Nephron progenitor cell (in vitro differentiated cells): ENCODE data around the gene RAI1.

Experiments used
- DNase-seq: peaks from one replicate; pipeline ENCODE4 v3.0.0; 2021
- H3K27ac Mint-ChIP-seq: 2 replicates; pipeline ENCODE4 v1.8.0; 2021; ENCODE audit warnings: mild to moderate bottlenecking, moderate library complexity, mixed read lengths
- H3K27me3 Mint-ChIP-seq: 2 replicates; pipeline ENCODE4 v1.8.0; 2021; ENCODE audit warnings: mild to moderate bottlenecking, low read depth, mixed read lengths; ENCODE audit not compliant: poor library complexity
- H3K36me3 Mint-ChIP-seq: 2 replicates; pipeline ENCODE4 v1.8.0; 2021; ENCODE audit warnings: low read depth, mixed read lengths
- H3K4me1 Mint-ChIP-seq: 2 replicates; pipeline ENCODE4 v1.8.0; 2021; ENCODE audit warnings: mixed read lengths
- H3K4me3 Mint-ChIP-seq: 2 replicates; pipeline ENCODE4 v1.8.0; 2021; ENCODE audit warnings: mild to moderate bottlenecking, moderate library complexity, mixed read lengths
- H3K9me3 Mint-ChIP-seq: 2 replicates; pipeline ENCODE4 v1.8.0; 2021; ENCODE audit warnings: mild to moderate bottlenecking, moderate library complexity, mixed read lengths
- CTCF ChIP-seq: fragments of 200-600 bp; sonication (generic); IDR thresholded peaks from 2 replicates; pipeline ENCODE4 v1.5.0; 2021; ENCODE audit warnings: antibody characterized with exemption

The RAI1 gene

GRCh38 chr17:17846003-17846402, 164.7 kb downstream of the RAI1 start:
- Mint-ChIP-seq H3K9me3 (no peaks in the 10 kb centered on the region), H3K4me1 (peaks cover 54% of the 10 kb centered on the region), H3K27me3 (peaks cover 6% of the 10 kb centered on the region), H3K27ac (no peak overlapping the region), H3K36me3 (no peaks in the 10 kb centered on the region), H3K4me3 (no peak overlapping the region)
- no peak for DNase-seq
- TF ChIP-seq CTCF, result no peak

GRCh38 chr17:17846645-17847044, 165.4 kb downstream of the RAI1 start:
- Mint-ChIP-seq H3K4me1 (peaks cover 55% of the 10 kb centered on the region), H3K9me3 (no peaks in the 10 kb centered on the region), H3K4me3 (no peak overlapping the region), H3K36me3 (no peaks in the 10 kb centered on the region), H3K27ac (no peak overlapping the region), H3K27me3 (peaks cover 8% of the 10 kb centered on the region)
- TF ChIP-seq CTCF, result no peak
- no peak for DNase-seq

- no peaks in the 10 kb centered on the region for H3K36me3 Mint-ChIP-seq
- no peak for TF ChIP-seq CTCF
- H3K4me1 Mint-ChIP-seq, result peaks cover 60% of the 10 kb centered on the region
- no peaks in the 10 kb centered on the region for H3K9me3 Mint-ChIP-seq
- H3K27ac Mint-ChIP-seq, result peak overlapping the region; percentile 54
- H3K4me3 Mint-ChIP-seq, result no peak overlapping the region
- H3K27me3 Mint-ChIP-seq, result peaks cover 10% of the 10 kb centered on the region
- no peak for DNase-seq
Measured at GRCh38 chr17:17847118-17847689, 165.9 kb downstream of the RAI1 start.

GRCh38 chr17:17847726-17848125, 166.5 kb downstream of the RAI1 start:
- Mint-ChIP-seq H3K4me1 (peaks cover 62% of the 10 kb centered on the region), H3K27ac (no peak overlapping the region), H3K4me3 (no peak overlapping the region), H3K9me3 (no peaks in the 10 kb centered on the region), H3K27me3 (peaks cover 13% of the 10 kb centered on the region), H3K36me3 (no peaks in the 10 kb centered on the region)
- TF ChIP-seq CTCF, result no peak
- no peak for DNase-seq

DNA sequence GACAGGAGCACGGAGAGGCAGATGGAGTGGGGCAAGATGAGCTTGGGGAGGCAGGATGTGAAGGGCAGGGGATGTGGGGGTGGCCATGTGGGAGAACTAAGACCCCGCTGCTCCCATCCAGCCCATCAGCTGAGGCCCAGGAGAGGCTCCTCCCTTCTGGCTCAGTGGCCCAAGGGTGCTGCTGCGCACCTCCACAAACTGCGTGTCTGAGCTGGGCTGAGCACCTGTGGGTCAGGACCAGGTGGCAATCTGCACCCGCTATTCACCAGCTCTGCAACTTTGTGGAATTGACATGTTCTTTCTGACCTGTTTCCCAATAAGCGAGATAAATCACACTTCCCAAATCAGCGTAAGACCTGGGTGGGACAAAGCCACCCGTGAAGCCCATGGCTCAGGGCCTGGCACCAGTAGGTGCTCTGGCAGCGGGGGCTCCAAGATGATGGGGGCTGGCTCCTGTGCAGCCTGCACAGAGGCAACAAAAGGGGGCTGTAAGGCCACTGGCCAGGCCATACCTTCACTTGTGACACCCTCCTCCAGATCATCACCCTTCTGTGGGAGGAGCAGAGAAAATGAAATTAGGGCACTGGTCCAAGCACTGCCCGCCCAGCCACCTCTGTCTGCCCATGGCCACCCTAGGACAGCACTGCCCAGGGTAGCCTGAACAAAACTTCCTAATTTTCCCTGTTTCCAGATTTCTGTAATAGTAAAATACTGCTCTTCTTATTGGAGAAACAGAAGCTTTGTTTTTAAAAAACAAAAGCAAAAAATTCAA, 167.2 kb downstream of the RAI1 start:
- peaks cover 13% of the 10 kb centered on the region for H3K27me3 Mint-ChIP-seq
- no peak overlapping the region for H3K4me3 Mint-ChIP-seq
- H3K36me3 Mint-ChIP-seq, result no peaks in the 10 kb centered on the region
- H3K4me1 Mint-ChIP-seq, result peaks cover 68% of the 10 kb centered on the region
- no peaks in the 10 kb centered on the region for H3K9me3 Mint-ChIP-seq
- no peak for TF ChIP-seq CTCF
- no peak for DNase-seq
- H3K27ac Mint-ChIP-seq, result no peak overlapping the region
